Measurements from ENCODE around the gene RP2. TPM values are rescaled to one million over a fixed set of nuclear protein-coding genes. Genes with fewer than 3 reads are reported as not detected.

RP2 gene
- total and polyA plus RNA-seq, 8 donors, result 13.6 to 24.1 (median 16.2) TPM

DNA sequence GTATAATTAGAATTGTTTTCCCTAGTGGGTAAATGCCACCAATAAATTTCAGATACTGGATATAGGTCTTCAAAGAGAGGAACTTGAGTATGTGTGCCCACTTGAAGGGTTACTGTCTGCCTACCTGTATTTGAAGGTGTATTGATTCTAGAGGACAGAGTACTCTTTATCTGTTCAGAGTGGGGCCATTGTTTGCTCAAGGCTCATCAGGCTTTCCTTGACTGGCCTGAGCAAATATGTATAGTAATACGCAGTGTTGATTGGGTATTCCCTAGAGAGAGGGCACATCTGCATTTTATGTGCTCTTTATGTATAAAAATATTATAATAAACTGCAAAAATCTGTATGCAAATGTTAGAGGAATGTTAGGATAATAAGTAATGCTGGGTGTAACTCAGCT lies 23.7 kb downstream of the RP2 start:
- Histone ChIP-seq H3K9me3 (no peaks in the 10 kb centered on the region), H3K36me3 (no peaks in the 10 kb centered on the region), H3K27ac (no peak overlapping the region), H3K4me3 (no peak overlapping the region), H3K27me3 (no peaks in the 10 kb centered on the region), H3K4me1 (no peaks in the 10 kb centered on the region)
- no peak for DNase-seq
- ATAC-seq, result no peak
- TF ChIP-seq CTCF (IDR thresholded peaks at IDR 0.05), result no peak
- intact Hi-C loops (cut with DNase I), result no loop called here

GRCh38 chrX:46863072-46863471 lies 26.2 kb downstream of the RP2 start:
- Histone ChIP-seq H3K27me3 (no peaks in the 10 kb centered on the region), H3K36me3 (peaks cover 0 to 7% of the 10 kb centered on the region in 2 donors), H3K4me1 (no peaks in the 10 kb centered on the region), H3K4me3 (no peak overlapping the region), H3K27ac (no peak overlapping the region), H3K9me3 (no peaks in the 10 kb centered on the region)
- DNase-seq (no peak), ATAC-seq (no peak)
- intact Hi-C loops (cut with DNase I), result no loop called here
- no peak for TF ChIP-seq CTCF (IDR thresholded peaks at IDR 0.05)

DNA sequence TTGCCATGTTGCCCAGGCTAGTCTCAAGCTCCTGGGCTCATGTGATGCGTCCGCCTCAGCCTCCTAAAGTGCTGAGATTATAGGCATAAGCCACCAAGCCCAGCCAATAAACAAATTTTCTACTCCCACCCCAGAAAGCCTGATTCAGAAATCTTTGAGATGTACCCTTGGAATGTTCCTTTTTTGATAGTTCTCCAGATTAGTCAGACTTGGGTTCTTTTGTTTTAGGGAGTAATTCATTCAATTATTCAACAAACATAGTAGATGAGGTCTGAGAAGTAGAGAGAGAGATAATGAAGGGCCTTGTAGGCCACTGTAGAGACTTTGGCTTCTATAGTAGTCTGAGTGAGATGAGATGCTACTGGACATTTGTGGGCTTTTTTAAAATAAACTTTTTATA lies 27.8 kb downstream of the RP2 start:
- H3K9me3 ChIP-seq, result no peaks in the 10 kb centered on the region
- H3K27ac ChIP-seq, result no peak overlapping the region
- DNase-seq (no peak), ATAC-seq (no peak)
- H3K4me1 ChIP-seq, result no peaks in the 10 kb centered on the region
- H3K27me3 ChIP-seq, result no peaks in the 10 kb centered on the region
- H3K4me3 ChIP-seq, result no peak overlapping the region
- H3K36me3 ChIP-seq, result peaks cover 0 to 10% of the 10 kb centered on the region in 2 donors
- intact Hi-C loops (cut with DNase I), result no loop called here
- no peak for TF ChIP-seq CTCF (IDR thresholded peaks at IDR 0.05)

DNA sequence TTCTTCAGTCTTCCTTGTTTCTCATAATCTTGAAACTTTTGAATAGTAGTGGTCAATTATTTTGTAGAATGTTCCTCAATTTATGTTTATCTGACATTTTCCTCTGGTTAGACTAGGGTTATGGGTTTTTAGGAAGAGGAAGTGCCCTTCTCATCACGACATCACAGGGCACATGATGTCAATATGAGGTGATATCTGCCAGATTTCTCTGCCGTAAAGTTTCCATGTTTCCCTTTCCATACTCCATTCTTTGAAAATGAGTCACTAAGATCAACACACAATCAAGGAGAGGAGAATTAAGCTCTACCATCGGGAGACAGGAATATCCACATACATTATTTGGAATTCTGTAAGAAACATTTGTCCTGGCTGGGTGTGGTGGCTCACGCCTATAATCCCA lies 28.4 kb downstream of the RP2 start:
- TF ChIP-seq CTCF (IDR thresholded peaks at IDR 0.05), result no peak
- DNase-seq, result no peak
- Histone ChIP-seq H3K4me3 (no peak overlapping the region), H3K9me3 (no peaks in the 10 kb centered on the region), H3K27ac (no peak overlapping the region), H3K27me3 (no peaks in the 10 kb centered on the region), H3K4me1 (no peaks in the 10 kb centered on the region), H3K36me3 (peaks cover 0 to 10% of the 10 kb centered on the region in 2 donors)
- intact Hi-C loops (cut with DNase I), result no loop called here
- peak; percentile 44 for ATAC-seq

DNA sequence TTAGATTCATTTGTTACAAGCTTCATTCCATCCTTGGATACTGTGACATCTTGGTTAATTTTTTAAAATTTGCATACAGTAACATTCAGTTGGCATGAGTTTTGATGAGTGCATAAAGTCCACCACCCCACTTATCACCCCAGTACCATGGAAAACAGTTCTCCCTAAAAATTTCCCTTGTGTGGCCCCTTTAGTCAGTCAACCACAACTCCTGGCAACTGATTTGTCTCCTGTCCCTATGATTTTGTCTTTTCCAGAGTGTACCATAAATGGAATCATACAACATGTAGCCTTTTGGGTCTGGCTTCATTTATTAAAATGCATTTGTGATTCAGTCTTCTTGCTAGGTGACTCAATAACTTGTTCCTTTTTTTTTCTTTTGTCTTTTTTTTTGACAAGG lies 29.9 kb downstream of the RP2 start:
- Histone ChIP-seq H3K9me3 (no peaks in the 10 kb centered on the region), H3K36me3 (peaks cover 0 to 10% of the 10 kb centered on the region in 2 donors), H3K4me1 (no peaks in the 10 kb centered on the region), H3K27ac (no peak overlapping the region), H3K4me3 (no peak overlapping the region), H3K27me3 (no peaks in the 10 kb centered on the region)
- ATAC-seq (no peak), DNase-seq (no peak)
- TF ChIP-seq CTCF (IDR thresholded peaks at IDR 0.05), result no peak
- intact Hi-C loops (cut with DNase I), result no loop called here

All from left lung (tissue), 10 donors.